DOHH2 (cell line): ENCODE results near the gene TCTN1.

Experiments
- H3F3A ChIP-seq: fragments of 200-600 bp; sonication (generic), shearing (Covaris generic); 2 replicates; pipeline ENCODE4 v1.6.0; 2016; ENCODE audit warnings: antibody characterized with exemption, mild to moderate bottlenecking; ENCODE audit not compliant: control insufficient read depth, insufficient read depth
- H3K27ac ChIP-seq: fragments of 200-600 bp; sonication (generic); 2 replicates; pipeline ENCODE4 v1.5.1; 2014; ENCODE audit warnings: low read depth, mild to moderate bottlenecking, low read length, moderate library complexity
- H3K27me3 ChIP-seq: fragments of 200-600 bp; sonication (generic); 2 replicates; pipeline ENCODE4 v1.6.1; 2014; ENCODE audit warnings: mild to moderate bottlenecking, low read length, mixed read lengths; ENCODE audit not compliant: control insufficient read depth
- H3K36me3 ChIP-seq: fragments of 200-600 bp; sonication (generic); 2 replicates; pipeline ENCODE4 v1.6.1; 2014; ENCODE audit warnings: mild to moderate bottlenecking, low read length, moderate library complexity, mixed read lengths; ENCODE audit not compliant: control insufficient read depth
- H3K4me1 ChIP-seq: fragments of 200-600 bp; sonication (generic); 2 replicates; pipeline ENCODE4 v1.6.1; 2014; ENCODE audit warnings: mild to moderate bottlenecking, low read length, mixed read lengths; ENCODE audit not compliant: control insufficient read depth
- H3K4me2 ChIP-seq: fragments of 200-600 bp; sonication (generic); 2 replicates; pipeline ENCODE4 v1.6.0; 2014; ENCODE audit warnings: mild to moderate bottlenecking, low read length, moderate library complexity
- H3K4me3 ChIP-seq: fragments of 200-600 bp; sonication (generic); 2 replicates; pipeline ENCODE4 v1.5.1; 2014; ENCODE audit warnings: mild to moderate bottlenecking, low read length, mixed read lengths
- H3K79me2 ChIP-seq: fragments of 200-600 bp; sonication (generic); 2 replicates; pipeline ENCODE4 v1.6.1; 2014; ENCODE audit warnings: mild to moderate bottlenecking, low read length, mixed read lengths; ENCODE audit not compliant: control insufficient read depth
- H3K9me2 ChIP-seq: fragments of 200-600 bp; sonication (generic); replicated peaks from 2 replicates; pipeline ENCODE4 v1.6.1; 2014; ENCODE audit warnings: mild to moderate bottlenecking, low read length, mixed read lengths; ENCODE audit not compliant: control insufficient read depth
- H3K9me3 ChIP-seq: fragments of 200-600 bp; sonication (generic); 2 replicates; pipeline ENCODE4 v1.6.1; 2014; ENCODE audit warnings: antibody characterized with exemption, low read length, mixed read lengths; ENCODE audit not compliant: control insufficient read depth, insufficient read depth
- H4K20me1 ChIP-seq: fragments of 200-600 bp; sonication (generic); 2 replicates; pipeline ENCODE4 v1.6.0; 2014; ENCODE audit warnings: low read depth, mild to moderate bottlenecking, antibody characterized with exemption, low read length, moderate library complexity; ENCODE audit not compliant: control insufficient read depth, insufficient read depth
- CTCF ChIP-seq: fragments of 200-600 bp; sonication (generic); IDR thresholded peaks from one replicate; pipeline ENCODE4 v1.5.1; 2014; ENCODE audit warnings: antibody characterized with exemption, mild to moderate bottlenecking, low read depth, low read length; ENCODE audit not compliant: poor library complexity, severe bottlenecking
- EZH2phosphoT487 ChIP-seq: fragments of 200-600 bp; sonication (generic); IDR thresholded peaks from 2 replicates; pipeline ENCODE4 v1.6.1; 2017; ENCODE audit warnings: borderline replicate concordance, mild to moderate bottlenecking, antibody characterized with exemption, low read length, moderate library complexity, mixed read lengths

TCTN1 gene

GRCh38 chr12:110577864-110578693, 35.9 kb upstream of the TCTN1 start:
- Histone ChIP-seq H3F3A (0 out of 2 replicates have a peak, but pooled peaks cover 3% of the 10 kb centered on the region), H3K9me2 (no peaks in the 10 kb centered on the region), H3K36me3 (peaks cover 41% of the 10 kb centered on the region), H3K27ac (no peak overlapping the region), H3K4me1 (peaks cover 45% of the 10 kb centered on the region), H3K9me3 (peaks cover 6% of the 10 kb centered on the region), H3K4me3 (peak overlapping the region; percentile 95), H3K27me3 (no peaks in the 10 kb centered on the region), H4K20me1 (peaks cover 26% of the 10 kb centered on the region), H3K4me2 (peak overlapping the region; percentile 77), H3K79me2 (peaks cover 100% of the 10 kb centered on the region)
- TF ChIP-seq CTCF (no peak), EZH2phosphoT487 (no peak)

GRCh38 chr12:110578694-110579534, 35.0 kb upstream of the TCTN1 start:
- Histone ChIP-seq H3K4me3 (peak overlapping the region; percentile 95), H3K9me3 (no peaks in the 10 kb centered on the region), H3K36me3 (peaks cover 37% of the 10 kb centered on the region), H3K79me2 (peaks cover 99% of the 10 kb centered on the region), H3K27ac (no peak overlapping the region), H3K9me2 (no peaks in the 10 kb centered on the region), H3K4me2 (peak overlapping the region; percentile 77), H3F3A (0 out of 2 replicates have a peak, but pooled peaks cover 3% of the 10 kb centered on the region), H3K4me1 (peaks cover 51% of the 10 kb centered on the region), H4K20me1 (peaks cover 26% of the 10 kb centered on the region), H3K27me3 (no peaks in the 10 kb centered on the region)
- TF ChIP-seq EZH2phosphoT487 (no peak), CTCF (no peak)

GRCh38 chr12:110579535-110580253, 34.2 kb upstream of the TCTN1 start:
- peak overlapping the region; percentile 95 for H3K4me3 ChIP-seq
- 0 out of 2 replicates have a peak, but pooled peaks cover 3% of the 10 kb centered on the region for H3F3A ChIP-seq
- no peaks in the 10 kb centered on the region for H3K9me3 ChIP-seq
- H3K36me3 ChIP-seq: peaks cover 33% of the 10 kb centered on the region
- peak overlapping the region; percentile 77 for H3K4me2 ChIP-seq
- H3K27ac ChIP-seq: no peak overlapping the region
- TF ChIP-seq CTCF: no peak
- no peak for TF ChIP-seq EZH2phosphoT487
- H3K79me2 ChIP-seq: peaks cover 91% of the 10 kb centered on the region
- no peaks in the 10 kb centered on the region for H3K27me3 ChIP-seq
- H3K9me2 ChIP-seq: no peaks in the 10 kb centered on the region
- H3K4me1 ChIP-seq: peaks cover 59% of the 10 kb centered on the region
- H4K20me1 ChIP-seq: peaks cover 26% of the 10 kb centered on the region
